Lung (tissue), 12 donors: ENCODE data around the gene STIM2. TPM values are rescaled to one million over a fixed set of nuclear protein-coding genes. Genes with fewer than 3 reads are reported as not detected.

Experiments used
- ATAC-seq: fragments of 200-7000 bp; cut with Tn5 transposase; one replicate; pipeline ENCODE4 v1.9.1; 2020; ENCODE audit warnings: moderate number of reproducible peaks; ENCODE audit not compliant: insufficient read depth, low FRiP score
- DNase-seq, 3 donors: peaks; one replicate each; pipeline ENCODE4 v3.0.0-alpha.2; 2013 to 2017
- H3K27ac ChIP-seq, 2 donors: one replicate each; pipeline ENCODE4 v1.5.1; 2013; ENCODE audit warnings: mild to moderate bottlenecking in 2 of 2, moderate library complexity in 2 of 2, control low read depth in 1 of 2, inconsistent platforms in 1 of 2, low read depth in 1 of 2, low read length in 1 of 2
- H3K27me3 ChIP-seq, 3 donors: one replicate each; pipeline ENCODE4 v1.5.1; 2013; ENCODE audit warnings: low read length in 2 of 3; ENCODE audit not compliant: control insufficient read depth in 3 of 3, insufficient read depth in 3 of 3
- H3K36me3 ChIP-seq, 4 donors: one replicate each; pipeline ENCODE4 v1.5.1; 2013; ENCODE audit warnings: low read length in 4 of 4, mild to moderate bottlenecking in 1 of 4, moderate library complexity in 1 of 4; ENCODE audit not compliant: control insufficient read depth in 4 of 4, insufficient read depth in 4 of 4
- H3K4me1 ChIP-seq, 5 donors: one replicate each; pipeline ENCODE4 v1.5.1; 2013; ENCODE audit warnings: low read length in 5 of 5, mild to moderate bottlenecking in 2 of 5, moderate library complexity in 1 of 5; ENCODE audit not compliant: control insufficient read depth in 5 of 5, insufficient read depth in 5 of 5
- H3K4me3 ChIP-seq: one replicate; pipeline ENCODE4 v1.5.1; 2013; ENCODE audit warnings: mild to moderate bottlenecking, control low read depth, moderate library complexity
- H3K9ac ChIP-seq, 2 donors: one replicate each; pipeline ENCODE4 v1.5.1; 2013; ENCODE audit warnings: low read length in 2 of 2, control low read depth in 1 of 2; ENCODE audit not compliant: insufficient read depth in 1 of 2
- H3K9me3 ChIP-seq, 4 donors: one replicate each; pipeline ENCODE4 v1.5.1; 2013; ENCODE audit warnings: low read length in 3 of 4, mild to moderate bottlenecking in 1 of 4, moderate library complexity in 1 of 4; ENCODE audit not compliant: control insufficient read depth in 4 of 4, insufficient read depth in 3 of 4
- CTCF ChIP-seq: IDR thresholded peaks from 2 replicates; pipeline ENCODE4 v1.5.1; 2012; ENCODE audit warnings: mild to moderate bottlenecking; ENCODE audit errors: control extremely low read depth, extremely low read depth
- WGBS, 2 donors: extraction: QIAGEN DNeasy Blood & Tissue Kit; methylation state at CpG; one replicate each; pipeline ENCODE4 v1.1.7; 2013; 5-methylcytosine and 5-hydroxymethylcytosine counted together
- polyA plus RNA-seq, 2 donors: library from polyadenylated mRNA; stranded (reverse); fragments of 200-250 nt; gene quantifications; one replicate each; pipeline ENCODE4 v1.2.1, GENCODE V29; 2013
- total RNA-seq, 2 donors: library from RNA; depleted of rRNA in 1 of 2; stranded (reverse); fragments of >200 nt in 1 of 2; gene quantifications; one replicate each; pipeline ENCODE4 v1.2.1, GENCODE V29; 2014 to 2021
- donor health status: control.
- donor health status: control.
- donor health status: Bipolar disorder and iron deficiency.
- donor health status: healthy.
- donor health status: DM: yes; HTN: yes; CAD: no.

Gene STIM2
- total and polyA plus RNA-seq, 4 donors: 12.7 to 35.5 (median 25.9) TPM

GRCh38 chr4:26867914-26868684 is 7.5 kb downstream of the STIM2 start:
- peak in 2 of 3 donors; percentile 53 for DNase-seq
- no peaks in the 10 kb centered on the region for H3K36me3 ChIP-seq
- no peak for ATAC-seq
- no peaks in the 10 kb centered on the region for H3K27me3 ChIP-seq
- WGBS, 2 donors: 51 to 72% methylated on average over 3 of the region's 3 CpGs
- H3K9me3 ChIP-seq: no peaks in the 10 kb centered on the region
- H3K27ac ChIP-seq: no peak overlapping the region
- no peak overlapping the region for H3K9ac ChIP-seq
- H3K4me3 ChIP-seq: no peak overlapping the region
- TF ChIP-seq CTCF: no peak
- H3K4me1 ChIP-seq: peaks cover 0 to 41% (median 6%) of the 10 kb centered on the region in 5 donors

GRCh38 chr4:26870576-26871262 is 10.1 kb downstream of the STIM2 start:
- peaks cover 0 to 22% (median 6%) of the 10 kb centered on the region in 5 donors for H3K4me1 ChIP-seq
- TF ChIP-seq CTCF: no peak
- no peak overlapping the region for H3K4me3 ChIP-seq
- H3K27ac ChIP-seq: no peak overlapping the region
- no peaks in the 10 kb centered on the region for H3K9me3 ChIP-seq
- WGBS, 2 donors: 94 to 95% methylated on average over 2 of the region's 2 CpGs
- ATAC-seq (no peak), DNase-seq (no peak)
- no peak overlapping the region for H3K9ac ChIP-seq
- no peaks in the 10 kb centered on the region for H3K27me3 ChIP-seq
- peaks cover 0 to 4% (median 0%) of the 10 kb centered on the region in 4 donors for H3K36me3 ChIP-seq

- no peak for ATAC-seq
- H3K27ac ChIP-seq: no peak overlapping the region
- no peak overlapping the region for H3K4me3 ChIP-seq
- H3K36me3 ChIP-seq: peaks cover 0 to 4% (median 0%) of the 10 kb centered on the region in 4 donors
- DNase-seq: peak; percentile 42 to 64 (median 60)
- 58 to 65% methylated on average over 3 of the region's 3 CpGs for WGBS, 2 donors
- no peaks in the 10 kb centered on the region for H3K27me3 ChIP-seq
- no peak for TF ChIP-seq CTCF
- H3K4me1 ChIP-seq: peaks cover 0 to 22% (median 3%) of the 10 kb centered on the region in 5 donors
- no peaks in the 10 kb centered on the region for H3K9me3 ChIP-seq
- no peak overlapping the region for H3K9ac ChIP-seq
These were observed 11.0 kb downstream of the STIM2 start for GRCh38 chr4:26871611-26872010.
